Spleen (tissue), 7 donors: ENCODE measurements around the gene STING1.
"Not testable (repeated sequence)": the region's sequence is repeated elsewhere in the genome, so short reads cannot be mapped to it uniquely, and the experiment has no call there.

Experiments
- POLR2A ChIP-seq, 3 donors: fragments of 450-650 bp; IDR thresholded peaks; one replicate each; pipeline ENCODE4 v1.5.1; 2017; ENCODE audit warnings: antibody characterized with exemption in 3 of 3, mild to moderate bottlenecking in 1 of 3
- POLR2AphosphoS5 ChIP-seq, 3 donors: sonication (generic); formaldehyde crosslinking; IDR thresholded peaks; one replicate each; pipeline ENCODE4 v1.5.1; 2017; ENCODE audit warnings: antibody characterized with exemption in 3 of 3
- TF ChIP-seq, protein P1 (sequence below), 11 experiments: fragments of 200-600 bp in 7 of 11; fragments of 450-650 bp in 4 of 11; sonication (generic) in 4 of 11; IDR thresholded peaks in 8 of 11; conservative IDR thresholded peaks in 3 of 11; 1 replicate in 7 of 11; 2 replicates in 4 of 11; pipeline versions ENCODE4 v1.4.0 to v1.8.0; 2016 to 2021; ENCODE audit warnings: antibody characterized with exemption in 11 of 11, inconsistent platforms in 4 of 11, mild to moderate bottlenecking in 1 of 11
- donor health status: DM: no; HTN: no; CAD: no; lungs with moderate emphysema.
- donor health status: DM: no; HTN: no; CAD: no.
- donor health status: DM: no; HTN: no; CAD: no.

DNA sequence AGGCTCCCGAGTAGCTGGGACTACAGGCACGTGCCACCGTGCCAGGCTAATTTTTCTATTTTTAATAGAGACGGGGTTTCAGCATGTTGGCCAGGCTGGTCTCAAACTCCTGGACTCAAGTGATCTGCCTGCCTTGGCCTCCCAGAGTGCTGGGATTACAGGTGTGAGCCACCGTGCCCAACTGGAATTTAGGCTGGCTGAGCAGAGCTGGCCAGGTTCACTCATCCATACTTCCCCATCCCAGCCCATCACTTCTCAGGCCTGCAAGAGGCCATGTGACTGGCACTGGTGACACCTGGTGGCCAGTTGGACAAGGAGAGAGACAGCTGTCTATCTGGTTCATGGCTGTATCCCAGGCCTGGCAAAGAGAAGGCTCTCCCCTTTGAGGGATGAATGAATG, 30.9 kb upstream of the STING1 start:
- TF ChIP-seq, protein P1, sequence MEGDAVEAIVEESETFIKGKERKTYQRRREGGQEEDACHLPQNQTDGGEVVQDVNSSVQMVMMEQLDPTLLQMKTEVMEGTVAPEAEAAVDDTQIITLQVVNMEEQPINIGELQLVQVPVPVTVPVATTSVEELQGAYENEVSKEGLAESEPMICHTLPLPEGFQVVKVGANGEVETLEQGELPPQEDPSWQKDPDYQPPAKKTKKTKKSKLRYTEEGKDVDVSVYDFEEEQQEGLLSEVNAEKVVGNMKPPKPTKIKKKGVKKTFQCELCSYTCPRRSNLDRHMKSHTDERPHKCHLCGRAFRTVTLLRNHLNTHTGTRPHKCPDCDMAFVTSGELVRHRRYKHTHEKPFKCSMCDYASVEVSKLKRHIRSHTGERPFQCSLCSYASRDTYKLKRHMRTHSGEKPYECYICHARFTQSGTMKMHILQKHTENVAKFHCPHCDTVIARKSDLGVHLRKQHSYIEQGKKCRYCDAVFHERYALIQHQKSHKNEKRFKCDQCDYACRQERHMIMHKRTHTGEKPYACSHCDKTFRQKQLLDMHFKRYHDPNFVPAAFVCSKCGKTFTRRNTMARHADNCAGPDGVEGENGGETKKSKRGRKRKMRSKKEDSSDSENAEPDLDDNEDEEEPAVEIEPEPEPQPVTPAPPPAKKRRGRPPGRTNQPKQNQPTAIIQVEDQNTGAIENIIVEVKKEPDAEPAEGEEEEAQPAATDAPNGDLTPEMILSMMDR (IDR thresholded peaks at IDR 0.05 in 8 of 11, conservative IDR thresholded peaks at IDR 0.05 in 3 of 11) = peak; percentile 61 to 92 (median 85)
- TF ChIP-seq POLR2AphosphoS5 (IDR thresholded peaks at IDR 0.05) = peak in 2 of 3 donors; percentile 35 to 65
- not testable (repeated sequence) for TF ChIP-seq POLR2A (IDR thresholded peaks at IDR 0.05)
